Spleen (tissue), 7 donors: ENCODE results near the gene NEDD4L.

Experiments
- POLR2A ChIP-seq, 3 donors: fragments of 450-650 bp; IDR thresholded peaks; one replicate each; pipeline ENCODE4 v1.5.1; 2017; ENCODE audit warnings: antibody characterized with exemption in 3 of 3, mild to moderate bottlenecking in 1 of 3
- POLR2AphosphoS5 ChIP-seq, 3 donors: sonication (generic); formaldehyde crosslinking; IDR thresholded peaks; one replicate each; pipeline ENCODE4 v1.5.1; 2017; ENCODE audit warnings: antibody characterized with exemption in 3 of 3
- TF ChIP-seq, protein P1 (sequence below), 11 experiments: fragments of 200-600 bp in 7 of 11; fragments of 450-650 bp in 4 of 11; sonication (generic) in 4 of 11; IDR thresholded peaks in 8 of 11; conservative IDR thresholded peaks in 3 of 11; 1 replicate in 7 of 11; 2 replicates in 4 of 11; pipeline versions ENCODE4 v1.4.0 to v1.8.0; 2016 to 2021; ENCODE audit warnings: antibody characterized with exemption in 11 of 11, inconsistent platforms in 4 of 11, mild to moderate bottlenecking in 1 of 11
- donor health status: DM: no; HTN: no; CAD: no; lungs with moderate emphysema.
- donor health status: DM: no; HTN: no; CAD: no.
- donor health status: DM: no; HTN: no; CAD: no.

GRCh38 chr18:58362829-58363271 lies 318.8 kb downstream of the NEDD4L start:
- TF ChIP-seq, protein P1, sequence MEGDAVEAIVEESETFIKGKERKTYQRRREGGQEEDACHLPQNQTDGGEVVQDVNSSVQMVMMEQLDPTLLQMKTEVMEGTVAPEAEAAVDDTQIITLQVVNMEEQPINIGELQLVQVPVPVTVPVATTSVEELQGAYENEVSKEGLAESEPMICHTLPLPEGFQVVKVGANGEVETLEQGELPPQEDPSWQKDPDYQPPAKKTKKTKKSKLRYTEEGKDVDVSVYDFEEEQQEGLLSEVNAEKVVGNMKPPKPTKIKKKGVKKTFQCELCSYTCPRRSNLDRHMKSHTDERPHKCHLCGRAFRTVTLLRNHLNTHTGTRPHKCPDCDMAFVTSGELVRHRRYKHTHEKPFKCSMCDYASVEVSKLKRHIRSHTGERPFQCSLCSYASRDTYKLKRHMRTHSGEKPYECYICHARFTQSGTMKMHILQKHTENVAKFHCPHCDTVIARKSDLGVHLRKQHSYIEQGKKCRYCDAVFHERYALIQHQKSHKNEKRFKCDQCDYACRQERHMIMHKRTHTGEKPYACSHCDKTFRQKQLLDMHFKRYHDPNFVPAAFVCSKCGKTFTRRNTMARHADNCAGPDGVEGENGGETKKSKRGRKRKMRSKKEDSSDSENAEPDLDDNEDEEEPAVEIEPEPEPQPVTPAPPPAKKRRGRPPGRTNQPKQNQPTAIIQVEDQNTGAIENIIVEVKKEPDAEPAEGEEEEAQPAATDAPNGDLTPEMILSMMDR (IDR thresholded peaks at IDR 0.05 in 8 of 11, conservative IDR thresholded peaks at IDR 0.05 in 3 of 11): no peak
- TF ChIP-seq POLR2A (IDR thresholded peaks at IDR 0.05) (no peak), POLR2AphosphoS5 (IDR thresholded peaks at IDR 0.05) (no peak)
